ENCODE results near the gene YLPM1.

The YLPM1 gene

GRCh38 chr14:74855945-74856344 is 92.8 kb downstream of the YLPM1 start:
- POLR2A ChIA-PET = no interaction called here
- no peak overlapping the region for H3K4me3 ChIP-seq (ENCODE audit: low read depth, low read length)
- CTCF ChIA-PET = interaction anchor here (0.6 to 10.8 kb wide), 6 partner anchors 32 to 665 kb away, joined by 3 to 195 read pairs (median 4); no protein-coding TSS in a partner anchor
- peaks cover 0 to 6% of the 10 kb centered on the region in 2 experiments; a peak in 1 of 3 replicates for H3K36me3 ChIP-seq (ENCODE audit: control insufficient read depth in 2 of 2, insufficient read depth in 1 of 2, low read length in 2 of 2)
- H3K9me3 ChIP-seq (ENCODE audit: control insufficient read depth, insufficient read depth, low read depth, low read length) = no peaks in the 10 kb centered on the region
- TF ChIP-seq ZNF610 (tag by site-specific recombination; IDR thresholded peaks at IDR 0.05; ENCODE audit: borderline replicate concordance) (no peak), ZNF416 (tag by site-specific recombination; IDR thresholded peaks at IDR 0.05) (no peak), ZBTB48 (tag by site-specific recombination; IDR thresholded peaks at IDR 0.05) (no peak), OVOL3 (tag by site-specific recombination; IDR thresholded peaks at IDR 0.05) (no peak), TSHZ1 (tag by site-specific recombination; IDR thresholded peaks at IDR 0.05; ENCODE audit: borderline replicate concordance) (no peak), ATF2 (tag by site-specific recombination; IDR thresholded peaks at IDR 0.05; ENCODE audit: low read depth) (no peak), ZNF433 (tag by site-specific recombination; IDR thresholded peaks at IDR 0.05; ENCODE audit: low read depth) (no peak), ZNF449 (tag by site-specific recombination; IDR thresholded peaks at IDR 0.05) (no peak)
- no peak overlapping the region for H3K27ac ChIP-seq (ENCODE audit: extremely low read depth, low read depth, low read length)
- H3K4me1 ChIP-seq (ENCODE audit: control insufficient read depth, insufficient read depth, low read length) = no peaks in the 10 kb centered on the region

- Histone ChIP-seq H3K4me1 (ENCODE audit: control insufficient read depth, insufficient read depth, low read length) (no peaks in the 10 kb centered on the region), H3K4me3 (ENCODE audit: low read depth, low read length) (no peak overlapping the region), H3K36me3 (ENCODE audit: control insufficient read depth in 2 of 2, insufficient read depth in 1 of 2, low read length in 2 of 2) (peaks cover 0 to 6% of the 10 kb centered on the region in 2 experiments; a peak in 1 of 3 replicates), H3K27ac (ENCODE audit: extremely low read depth, low read depth, low read length) (no peak overlapping the region), H3K9me3 (ENCODE audit: control insufficient read depth, insufficient read depth, low read depth, low read length) (no peaks in the 10 kb centered on the region)
- CTCF ChIA-PET = interaction anchor here (0.6 to 10.8 kb wide), 6 partner anchors 10 to 665 kb away, joined by 3 to 195 read pairs (median 4); no protein-coding TSS in a partner anchor
- POLR2A ChIA-PET = no interaction called here
- TF ChIP-seq YY1 (tag by site-specific recombination; IDR thresholded peaks at IDR 0.05) = no peak
- TF ChIP-seq SCRT2 (tag by site-specific recombination; IDR thresholded peaks at IDR 0.05) = peak; percentile 75
Observed at GRCh38 chr14:74856366-74856765, 93.2 kb downstream of the YLPM1 start.

GRCh38 chr14:74858022-74858421 is 94.9 kb downstream of the YLPM1 start:
- H3K36me3 ChIP-seq (ENCODE audit: control insufficient read depth in 2 of 2, insufficient read depth in 1 of 2, low read length in 2 of 2) = peaks cover 0 to 6% of the 10 kb centered on the region in 2 experiments; a peak in 1 of 3 replicates
- POLR2A ChIA-PET = no interaction called here
- CTCF ChIA-PET = interaction anchor here (0.6 to 10.8 kb wide), 7 partner anchors 8 to 274 kb away, joined by 3 to 195 read pairs (median 6); no protein-coding TSS in a partner anchor
- TF ChIP-seq ZNF473 (tag by site-specific recombination; IDR thresholded peaks at IDR 0.05) = no peak
- TF ChIP-seq ZNF623 (tag by site-specific recombination; IDR thresholded peaks at IDR 0.05) = no peak
- no peak for TF ChIP-seq ZXDB (tag by site-specific recombination; IDR thresholded peaks at IDR 0.05)
- no peak for TF ChIP-seq TCF7L2 (IDR thresholded peaks at IDR 0.05; ENCODE audit: borderline replicate concordance, low read depth, low read length)
- no peak for TF ChIP-seq ZBTB44 (tag by site-specific recombination; IDR thresholded peaks at IDR 0.05)
- TF ChIP-seq ZNF214 (tag by site-specific recombination; IDR thresholded peaks at IDR 0.05; ENCODE audit: borderline replicate concordance) = no peak
- TF ChIP-seq ZNF324 (tag by site-specific recombination; IDR thresholded peaks at IDR 0.05) = no peak
- no peak for TF ChIP-seq ZSCAN30 (tag by site-specific recombination; IDR thresholded peaks at IDR 0.05)
- no peak for TF ChIP-seq ZBTB26 (tag by site-specific recombination; optimal IDR thresholded peaks at IDR 0.05)
- TF ChIP-seq HOXA7 (CRISPR knock-in tag; IDR thresholded peaks at IDR 0.05; ENCODE audit: borderline replicate concordance) = no peak
- TF ChIP-seq ZNF785 (tag by site-specific recombination; IDR thresholded peaks at IDR 0.05) = no peak
- no peak for TF ChIP-seq ZNF132 (tag by site-specific recombination; IDR thresholded peaks at IDR 0.05; ENCODE audit: borderline replicate concordance)
- no peak for TF ChIP-seq ZNF571 (tag by site-specific recombination; IDR thresholded peaks at IDR 0.05)

More at GRCh38 chr14:74858022-74858421, 94.9 kb downstream of the YLPM1 start:
- H3K27ac ChIP-seq (ENCODE audit: extremely low read depth, low read depth, low read length) = no peak overlapping the region
- no peaks in the 10 kb centered on the region for H3K4me1 ChIP-seq (ENCODE audit: control insufficient read depth, insufficient read depth, low read length)
- no peak overlapping the region for H3K4me3 ChIP-seq (ENCODE audit: low read depth, low read length)
- H3K9me3 ChIP-seq (ENCODE audit: control insufficient read depth, insufficient read depth, low read depth, low read length) = no peaks in the 10 kb centered on the region

All from HEK293 (cell line).